Upper lobe of left lung (tissue), 6 donors: Measurements from ENCODE around the gene SIMC1. TPM values are rescaled to one million over a fixed set of nuclear protein-coding genes. Genes with fewer than 3 reads are reported as not detected.

Experiments
- ATAC-seq, 2 donors: fragments of 200-7000 bp; cut with Tn5 transposase; one replicate each; pipeline ENCODE4 v1.9.1; 2022; ENCODE audit warnings: mild to moderate bottlenecking in 2 of 2, moderate library complexity in 2 of 2; ENCODE audit not compliant: low FRiP score in 2 of 2
- DNase-seq, 2 donors: peaks; one replicate each; pipeline ENCODE4 v3.0.0-alpha.2; 2019 to 2020
- H3K27ac ChIP-seq, 4 donors: fragments of 200-600 bp; sonication (generic); one replicate each; pipeline ENCODE4 v1.5.1; 2016 to 2019
- H3K27me3 ChIP-seq, 4 donors: fragments of 200-600 bp; sonication (generic); one replicate each; pipeline ENCODE4 v1.5.1; 2017 to 2019
- H3K36me3 ChIP-seq, 4 donors: fragments of 200-600 bp; sonication (generic); one replicate each; pipeline ENCODE4 v1.5.1; 2016 to 2019
- H3K4me1 ChIP-seq, 4 donors: fragments of 200-600 bp; sonication (generic); one replicate each; pipeline ENCODE4 v1.5.1; 2018 to 2019
- H3K4me3 ChIP-seq, 4 donors: fragments of 200-600 bp; sonication (generic); one replicate each; pipeline ENCODE4 v1.5.1; 2017 to 2019; ENCODE audit warnings: mild to moderate bottlenecking in 2 of 4, moderate library complexity in 1 of 4
- H3K9me3 ChIP-seq, 4 donors: fragments of 200-600 bp; sonication (generic); one replicate each; pipeline ENCODE4 v1.5.1; 2018 to 2019
- EP300 ChIP-seq, 4 donors: sonication (generic); formaldehyde crosslinking; IDR thresholded peaks; one replicate each; pipeline ENCODE4 v1.5.1; 2017; ENCODE audit warnings: antibody characterized with exemption in 4 of 4, control low read depth in 2 of 4
- POLR2A ChIP-seq, 4 donors: fragments of 450-650 bp; IDR thresholded peaks; one replicate each; pipeline ENCODE4 v1.5.1; 2016 to 2017; ENCODE audit warnings: antibody characterized with exemption in 4 of 4, mild to moderate bottlenecking in 2 of 4
- POLR2AphosphoS5 ChIP-seq, 2 donors: sonication (generic); formaldehyde crosslinking; IDR thresholded peaks; one replicate each; pipeline ENCODE4 v1.5.1; 2017; ENCODE audit warnings: antibody characterized with exemption in 2 of 2
- WGBS, 2 donors: methylation state at CpG; one replicate each; pipeline ENCODE4 v1.1.5; 2017 to 2018; 5-methylcytosine and 5-hydroxymethylcytosine counted together
- total RNA-seq, 6 donors: library from RNA; depleted of rRNA in 4 of 6; stranded (reverse); fragments of >200 nt in 4 of 6; gene quantifications; one replicate each; pipeline versions ENCODE4 v1.1.0 to v1.2.1, GENCODE V29; 2016 to 2021
- TF ChIP-seq, protein P1 (sequence below), 6 experiments: fragments of 450-650 bp in 4 of 6; fragments of 200-600 bp in 2 of 6; sonication (generic) in 2 of 6; IDR thresholded peaks; one replicate each; pipeline ENCODE4 v1.5.1; 2016 to 2019; ENCODE audit warnings: antibody characterized with exemption in 6 of 6
- donor health status: DM: no; HTN: no; CAD: no; lungs with moderate emphysema.
- donor health status: DM: no; HTN: yes; CAD: no; lungs with severe emphysema.

Gene SIMC1
- total RNA-seq, 6 donors from 2014 or later = 13.6 to 43.0 (median 21.2) TPM

DNA sequence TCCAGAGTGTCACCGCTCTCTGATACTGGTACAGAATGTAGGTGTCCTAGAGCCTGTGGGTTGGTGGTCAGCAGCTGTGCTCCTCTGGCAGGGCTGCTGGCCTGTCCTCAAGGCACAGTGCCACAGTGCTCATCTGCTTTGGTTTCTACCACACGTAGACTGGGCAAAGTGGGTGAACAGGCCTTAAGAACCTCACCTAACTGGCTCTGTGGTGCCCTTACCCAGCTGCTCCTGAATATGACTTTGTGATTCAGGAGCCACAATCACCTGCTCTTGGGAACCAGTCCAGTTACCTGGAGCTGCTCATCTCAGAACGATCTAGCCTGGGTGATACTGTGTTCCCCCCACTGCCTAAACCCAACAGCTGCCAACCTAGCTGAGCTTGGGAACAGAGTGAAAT is 143.8 kb downstream of the SIMC1 start:
- TF ChIP-seq EP300 (IDR thresholded peaks at IDR 0.05) (no peak), POLR2A (IDR thresholded peaks at IDR 0.05) (no peak), POLR2AphosphoS5 (IDR thresholded peaks at IDR 0.05) (no peak)
- TF ChIP-seq, protein P1, sequence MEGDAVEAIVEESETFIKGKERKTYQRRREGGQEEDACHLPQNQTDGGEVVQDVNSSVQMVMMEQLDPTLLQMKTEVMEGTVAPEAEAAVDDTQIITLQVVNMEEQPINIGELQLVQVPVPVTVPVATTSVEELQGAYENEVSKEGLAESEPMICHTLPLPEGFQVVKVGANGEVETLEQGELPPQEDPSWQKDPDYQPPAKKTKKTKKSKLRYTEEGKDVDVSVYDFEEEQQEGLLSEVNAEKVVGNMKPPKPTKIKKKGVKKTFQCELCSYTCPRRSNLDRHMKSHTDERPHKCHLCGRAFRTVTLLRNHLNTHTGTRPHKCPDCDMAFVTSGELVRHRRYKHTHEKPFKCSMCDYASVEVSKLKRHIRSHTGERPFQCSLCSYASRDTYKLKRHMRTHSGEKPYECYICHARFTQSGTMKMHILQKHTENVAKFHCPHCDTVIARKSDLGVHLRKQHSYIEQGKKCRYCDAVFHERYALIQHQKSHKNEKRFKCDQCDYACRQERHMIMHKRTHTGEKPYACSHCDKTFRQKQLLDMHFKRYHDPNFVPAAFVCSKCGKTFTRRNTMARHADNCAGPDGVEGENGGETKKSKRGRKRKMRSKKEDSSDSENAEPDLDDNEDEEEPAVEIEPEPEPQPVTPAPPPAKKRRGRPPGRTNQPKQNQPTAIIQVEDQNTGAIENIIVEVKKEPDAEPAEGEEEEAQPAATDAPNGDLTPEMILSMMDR (IDR thresholded peaks at IDR 0.05) = no peak
- DNase-seq (no peak), ATAC-seq (no peak)
- no peaks in the 10 kb centered on the region for H3K27me3 ChIP-seq
- no peak overlapping the region for H3K27ac ChIP-seq
- no peaks in the 10 kb centered on the region for H3K9me3 ChIP-seq
- peaks cover under 1 to 12% (median 3%) of the 10 kb centered on the region in 4 donors for H3K4me1 ChIP-seq
- H3K36me3 ChIP-seq = peaks cover 14 to 51% (median 38%) of the 10 kb centered on the region in 4 donors
- no peak overlapping the region for H3K4me3 ChIP-seq
- 89 to 100% methylated on average over 1 to 3 of the region's 3 CpGs for WGBS, 2 donors

- H3K27ac ChIP-seq = no peak overlapping the region
- DNase-seq (no peak), ATAC-seq (no peak)
- H3K36me3 ChIP-seq = peaks cover 14 to 51% (median 38%) of the 10 kb centered on the region in 4 donors
- no peaks in the 10 kb centered on the region for H3K27me3 ChIP-seq
- no peaks in the 10 kb centered on the region for H3K9me3 ChIP-seq
- H3K4me3 ChIP-seq = no peak overlapping the region
- H3K4me1 ChIP-seq = peaks cover 8 to 20% (median 10%) of the 10 kb centered on the region in 4 donors
- 70 to 93% methylated on average over 1 to 3 of the region's 3 CpGs for WGBS, 2 donors
- TF ChIP-seq EP300 (IDR thresholded peaks at IDR 0.05) (no peak), POLR2AphosphoS5 (IDR thresholded peaks at IDR 0.05) (no peak), POLR2A (IDR thresholded peaks at IDR 0.05) (no peak)
- TF ChIP-seq, protein P1 (IDR thresholded peaks at IDR 0.05) = no peak
These were observed 144.5 kb downstream of the SIMC1 start for GRCh38 chr5:176382721-176383120.

DNA sequence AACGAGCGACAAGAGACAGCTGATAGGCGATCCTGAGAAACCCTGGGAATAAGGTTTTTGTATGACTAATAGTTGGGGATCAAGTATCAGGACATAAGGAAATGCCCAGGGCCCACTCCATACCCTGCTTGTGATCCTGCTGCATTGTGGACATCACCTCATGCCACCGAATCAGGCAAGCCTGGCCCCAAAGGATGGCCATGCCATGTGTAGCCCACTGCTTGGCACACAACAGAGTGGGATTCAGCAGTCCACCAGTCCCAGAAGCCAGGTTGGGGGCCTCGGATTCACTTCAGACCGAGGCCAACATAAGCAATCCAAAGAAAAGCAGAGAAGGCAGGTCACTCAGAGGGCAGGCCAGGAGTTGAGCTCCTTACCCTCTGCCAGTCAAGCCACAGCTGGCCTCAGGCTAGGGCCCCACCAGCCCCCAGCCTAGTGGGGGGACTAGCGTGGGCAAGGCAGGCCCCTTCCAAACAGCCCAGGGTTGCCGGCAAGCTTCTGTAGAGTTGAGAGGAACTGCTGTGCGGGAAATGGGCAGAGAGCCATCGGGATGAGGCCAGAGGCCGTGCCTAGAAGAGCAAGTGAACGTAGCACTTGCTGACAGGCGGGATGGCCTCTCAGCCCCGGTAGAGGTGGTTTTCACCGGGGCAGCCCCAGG is 145.2 kb downstream of the SIMC1 start:
- Histone ChIP-seq H3K27me3 (no peaks in the 10 kb centered on the region), H3K4me1 (peaks cover 10 to 26% (median 11%) of the 10 kb centered on the region in 4 donors), H3K27ac (no peak overlapping the region), H3K4me3 (no peak overlapping the region), H3K9me3 (no peaks in the 10 kb centered on the region), H3K36me3 (peaks cover 14 to 51% (median 38%) of the 10 kb centered on the region in 4 donors)
- DNase-seq = no peak
- ATAC-seq = no peak
- TF ChIP-seq EP300 (IDR thresholded peaks at IDR 0.05) (no peak), POLR2AphosphoS5 (IDR thresholded peaks at IDR 0.05) (no peak), POLR2A (IDR thresholded peaks at IDR 0.05) (no peak)
- TF ChIP-seq, protein P1 (IDR thresholded peaks at IDR 0.05) = no peak
- 87 to 92% methylated on average over 12 to 15 of the region's 15 CpGs for WGBS, 2 donors

DNA sequence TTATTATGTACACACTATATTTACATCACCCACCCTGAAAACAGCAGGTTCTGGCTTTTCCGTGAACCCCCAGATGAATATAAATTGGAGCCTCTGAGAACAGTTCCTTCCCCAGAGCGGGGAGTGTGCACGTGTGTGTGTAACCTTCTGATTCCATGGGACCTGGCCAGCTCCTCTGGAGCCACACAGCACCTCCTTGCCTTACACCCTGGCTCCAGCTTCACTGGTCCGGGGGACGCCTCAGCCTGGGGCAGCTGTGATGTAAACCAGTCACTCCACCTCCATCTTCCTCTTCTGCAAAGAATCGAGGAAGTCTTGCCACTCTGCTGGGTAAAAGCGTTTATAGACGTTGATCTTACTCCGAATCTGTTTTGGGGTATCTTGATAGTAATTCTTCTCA is 145.7 kb downstream of the SIMC1 start:
- peaks cover 10 to 26% (median 11%) of the 10 kb centered on the region in 4 donors for H3K4me1 ChIP-seq
- no peak overlapping the region for H3K4me3 ChIP-seq
- DNase-seq (no peak), ATAC-seq (no peak)
- no peak overlapping the region for H3K27ac ChIP-seq
- no peaks in the 10 kb centered on the region for H3K27me3 ChIP-seq
- TF ChIP-seq POLR2AphosphoS5 (IDR thresholded peaks at IDR 0.05) = no peak
- no peak for TF ChIP-seq EP300 (IDR thresholded peaks at IDR 0.05)
- TF ChIP-seq, protein P1 (IDR thresholded peaks at IDR 0.05) = no peak
- no peak for TF ChIP-seq POLR2A (IDR thresholded peaks at IDR 0.05)
- WGBS, 2 donors = 82 to 88% methylated on average over 8 to 9 of the region's 9 CpGs
- no peaks in the 10 kb centered on the region for H3K9me3 ChIP-seq
- peaks cover 14 to 51% (median 38%) of the 10 kb centered on the region in 4 donors for H3K36me3 ChIP-seq
